ENCODE results near the gene AKAP3.

Gene AKAP3

GRCh38 chr12:4653691-4654090 is 4.8 kb upstream of the AKAP3 start:
- no peak for TF ChIP-seq CTCF (IDR thresholded peaks at IDR 0.05; ENCODE audit: insufficient read depth, missing control alignments)
- DNase-seq (ENCODE audit: insufficient read length, low spot score) (no peak), FAIRE-seq (no peak)

- TF ChIP-seq CTCF (IDR thresholded peaks at IDR 0.05; ENCODE audit: insufficient read depth, missing control alignments): no peak
- FAIRE-seq: no peak
Observed at GRCh38 chr12:4653257-4653656, 4.4 kb upstream of the AKAP3 start.

GRCh38 chr12:4649358-4649661 is 459 bp upstream of the AKAP3 start:
- FAIRE-seq (no peak), DNase-seq (ENCODE audit: insufficient read length, low spot score) (no peak)
- no peak for TF ChIP-seq CTCF (IDR thresholded peaks at IDR 0.05; ENCODE audit: insufficient read depth, missing control alignments)

More at GRCh38 chr12:4653257-4653656, 4.4 kb upstream of the AKAP3 start:
- DNase-seq (ENCODE audit: insufficient read length, low spot score): no peak

- DNase-seq (ENCODE audit: insufficient read length, low spot score) (no peak), FAIRE-seq (no peak)
- TF ChIP-seq CTCF (IDR thresholded peaks at IDR 0.05; ENCODE audit: insufficient read depth, missing control alignments): no peak
Observed at GRCh38 chr12:4648104-4648500, 749 bp downstream of the AKAP3 start.

GRCh38 chr12:4645023-4645422 is 3.8 kb downstream of the AKAP3 start:
- FAIRE-seq (no peak), DNase-seq (ENCODE audit: insufficient read length, low spot score) (no peak)
- no peak for TF ChIP-seq CTCF (IDR thresholded peaks at IDR 0.05; ENCODE audit: insufficient read depth, missing control alignments)

GRCh38 chr12:4643747-4644146 is 5.1 kb downstream of the AKAP3 start:
- no peak for TF ChIP-seq CTCF (IDR thresholded peaks at IDR 0.05; ENCODE audit: insufficient read depth, missing control alignments)
- FAIRE-seq (no peak), DNase-seq (ENCODE audit: insufficient read length, low spot score) (no peak)

- DNase-seq (ENCODE audit: insufficient read length, low spot score) (no peak), FAIRE-seq (no peak)
Observed at GRCh38 chr12:4630262-4630661, 18.6 kb downstream of the AKAP3 start.

More at GRCh38 chr12:4630262-4630661, 18.6 kb downstream of the AKAP3 start:
- no peak for TF ChIP-seq CTCF (IDR thresholded peaks at IDR 0.05; ENCODE audit: insufficient read depth, missing control alignments)

Measured in D721Med (cell line).